GM10248 (cell line): Measurements from ENCODE around the gene LITAFD.

Experiments
- CTCF ChIA-PET: fragments of 300-600 bp; sonication (Branson Sonifier 250); formaldehyde crosslinking; extraction: SDS; loops from one replicate; lab custom pipeline; 2021; ENCODE audit warnings: antibody characterized with exemption; lab: Yijun Ruan, JAX
- POLR2A ChIA-PET: fragments of 350-650 bp; sonication (Branson Sonifier 250); formaldehyde crosslinking; extraction: SDS; loops from one replicate; lab custom pipeline; 2020; ENCODE audit warnings: antibody characterized with exemption; lab: Yijun Ruan, JAX
- DNase-seq: peaks from one replicate; pipeline ENCODE4 v3.0.0; 2012; ENCODE audit errors: extremely low spot score
- TF ChIP-seq, protein P1 (sequence below): IDR thresholded peaks from 2 replicates; pipeline ENCODE4 v1.5.1; 2012; ENCODE audit warnings: mild to moderate bottlenecking, low read depth; ENCODE audit errors: extremely low read depth, missing control alignments, control extremely low read depth

Gene LITAFD

DNA sequence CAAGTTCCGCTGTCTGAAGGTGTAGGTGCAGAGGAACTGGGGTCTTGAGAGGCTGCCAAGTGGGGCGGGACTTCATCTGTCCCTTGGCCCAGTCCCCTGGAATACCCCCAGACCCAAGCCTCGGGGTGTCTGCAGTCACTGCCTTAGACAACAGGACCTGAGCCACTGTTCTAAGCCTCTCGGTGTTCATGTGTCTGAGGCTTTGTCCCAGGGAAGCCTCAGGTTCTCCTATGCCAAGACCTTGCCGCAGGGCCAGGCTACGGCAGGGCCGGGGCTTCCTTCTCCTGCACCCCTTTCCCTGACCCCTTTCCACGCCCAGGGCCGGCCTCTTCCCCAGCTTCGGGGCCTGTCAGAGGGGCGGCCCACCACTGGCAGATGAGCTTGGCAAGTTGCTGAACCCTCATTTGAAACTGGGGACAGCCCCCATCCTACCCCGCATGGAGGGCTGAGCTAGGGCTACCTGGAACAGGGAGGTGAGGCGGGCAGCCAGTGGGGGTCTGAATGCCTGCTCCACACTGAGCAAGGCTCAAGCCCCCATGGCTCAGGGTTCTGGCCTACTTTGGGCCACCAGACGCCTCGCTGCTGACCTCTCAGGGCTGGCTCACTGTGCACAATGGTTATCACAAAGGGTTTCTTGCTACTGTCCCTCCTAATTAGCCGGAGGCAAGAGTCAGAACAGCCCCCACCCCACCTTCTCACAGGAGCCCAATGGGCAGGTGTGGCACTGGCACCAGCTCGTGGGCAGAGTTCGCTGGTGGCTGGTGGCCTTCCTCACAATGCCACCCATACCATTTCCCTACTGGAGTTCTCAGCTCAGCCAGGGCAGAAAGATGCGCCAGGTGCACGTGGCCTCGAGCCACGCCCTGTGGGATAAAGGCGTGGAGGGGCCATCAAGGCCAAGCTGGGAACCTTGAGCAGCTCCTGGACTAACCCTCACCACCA, 7.1 kb downstream of the LITAFD start:
- no peak for DNase-seq
- TF ChIP-seq, protein P1, sequence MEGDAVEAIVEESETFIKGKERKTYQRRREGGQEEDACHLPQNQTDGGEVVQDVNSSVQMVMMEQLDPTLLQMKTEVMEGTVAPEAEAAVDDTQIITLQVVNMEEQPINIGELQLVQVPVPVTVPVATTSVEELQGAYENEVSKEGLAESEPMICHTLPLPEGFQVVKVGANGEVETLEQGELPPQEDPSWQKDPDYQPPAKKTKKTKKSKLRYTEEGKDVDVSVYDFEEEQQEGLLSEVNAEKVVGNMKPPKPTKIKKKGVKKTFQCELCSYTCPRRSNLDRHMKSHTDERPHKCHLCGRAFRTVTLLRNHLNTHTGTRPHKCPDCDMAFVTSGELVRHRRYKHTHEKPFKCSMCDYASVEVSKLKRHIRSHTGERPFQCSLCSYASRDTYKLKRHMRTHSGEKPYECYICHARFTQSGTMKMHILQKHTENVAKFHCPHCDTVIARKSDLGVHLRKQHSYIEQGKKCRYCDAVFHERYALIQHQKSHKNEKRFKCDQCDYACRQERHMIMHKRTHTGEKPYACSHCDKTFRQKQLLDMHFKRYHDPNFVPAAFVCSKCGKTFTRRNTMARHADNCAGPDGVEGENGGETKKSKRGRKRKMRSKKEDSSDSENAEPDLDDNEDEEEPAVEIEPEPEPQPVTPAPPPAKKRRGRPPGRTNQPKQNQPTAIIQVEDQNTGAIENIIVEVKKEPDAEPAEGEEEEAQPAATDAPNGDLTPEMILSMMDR, result no peak
- ChIA-PET CTCF (interaction anchor here (0.6 to 14.8 kb wide), 7 partner anchors 8 to 322 kb away, joined by 3 to 165 read pairs (median 6); partner anchors contain the start of genes CARHSP1 and LITAFD), POLR2A (interaction anchor here (0.8 kb wide), 1 partner anchor 20 kb away, joined by 6 read pairs; the partner anchor contains the start of gene CARHSP1)

DNA sequence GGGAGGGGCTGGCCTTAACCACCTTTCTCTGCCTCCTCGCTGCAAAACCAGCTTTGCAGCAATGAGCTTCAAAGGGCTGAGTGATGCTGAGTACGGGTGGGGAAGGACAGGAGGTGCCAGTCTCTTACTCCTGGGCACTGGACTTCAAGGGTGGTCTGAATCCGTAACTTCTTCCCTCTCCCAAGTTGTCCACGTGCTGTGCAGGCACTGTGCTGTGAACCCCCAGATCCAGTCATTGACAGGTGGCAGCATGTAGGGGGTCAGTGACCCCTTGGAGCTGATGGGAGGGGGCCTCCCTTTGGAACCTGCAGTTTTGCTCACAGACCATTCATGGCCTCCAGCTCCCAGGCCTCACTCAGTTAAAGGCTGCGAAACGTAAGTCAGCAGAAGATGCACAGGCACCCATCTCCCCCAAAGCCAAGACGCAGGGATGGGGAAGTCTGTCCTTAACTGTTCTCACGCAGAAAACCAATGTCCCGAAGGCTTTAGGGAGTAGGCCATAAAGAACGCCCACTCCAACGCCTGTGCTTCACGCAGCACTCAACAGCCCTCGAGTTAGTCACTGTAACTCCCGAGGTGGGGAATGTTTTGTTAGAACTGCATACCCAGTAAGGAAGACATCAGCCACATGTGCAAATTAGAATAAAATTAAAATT, 7.9 kb downstream of the LITAFD start:
- POLR2A ChIA-PET, result interaction anchor here (0.8 kb wide), 1 partner anchor 21 kb away, joined by 6 read pairs; the partner anchor contains the start of gene CARHSP1
- DNase-seq, result no peak
- TF ChIP-seq, protein P1, result no peak
- CTCF ChIA-PET, result interaction anchor here (0.6 to 14.8 kb wide), 11 partner anchors 9 to 323 kb away, joined by 3 to 165 read pairs (median 6); partner anchors contain the start of genes CARHSP1 and LITAFD

DNA sequence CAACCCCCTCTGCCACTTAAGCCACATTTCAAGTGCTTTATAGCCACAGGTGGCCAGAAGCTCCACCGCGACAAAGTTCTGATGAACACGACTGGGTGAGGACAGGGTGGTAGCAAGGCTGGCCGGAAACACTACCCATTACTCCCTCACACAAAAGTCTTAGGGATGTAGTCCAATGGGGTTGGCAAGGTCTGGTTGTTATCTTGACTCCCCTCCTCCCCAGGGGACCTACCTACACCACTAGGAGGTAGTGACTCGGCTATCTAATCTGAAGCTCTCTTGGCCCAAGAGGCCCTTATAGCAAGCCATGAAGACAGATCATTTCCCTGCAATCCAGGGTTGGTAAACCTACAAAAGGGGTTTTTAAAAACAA, 8.4 kb downstream of the LITAFD start:
- no peak for DNase-seq
- CTCF ChIA-PET, result interaction anchor here (0.8 to 14.8 kb wide), 17 partner anchors 9 to 323 kb away, joined by 3 to 165 read pairs (median 4); partner anchors contain the start of genes CARHSP1 and LITAFD

DNA sequence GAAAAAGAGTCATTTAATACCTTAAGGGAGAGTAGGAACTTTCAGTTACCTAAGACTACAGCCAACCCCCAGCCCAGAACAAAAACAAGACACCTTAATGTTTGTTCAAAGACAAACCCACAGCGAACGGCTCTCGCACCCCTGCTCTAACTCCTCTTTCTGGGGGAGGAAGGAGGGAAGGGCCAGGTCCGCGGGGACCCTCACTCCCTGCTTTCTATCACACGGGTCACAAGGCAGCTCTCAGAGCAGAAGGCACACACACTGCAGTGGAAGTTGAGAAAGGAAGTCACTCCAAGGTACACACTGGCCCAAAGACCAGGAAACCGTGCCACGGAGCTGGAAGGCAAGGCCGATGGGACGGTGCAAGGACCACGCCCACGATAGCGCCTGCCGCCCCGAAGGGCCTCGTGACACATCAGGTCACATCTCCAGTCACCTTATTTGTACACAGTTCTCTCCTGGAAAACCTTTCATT, 10.0 kb downstream of the LITAFD start:
- ChIA-PET POLR2A (interaction anchor here (1.1 to 2.1 kb wide), 4 partner anchors 8 to 201 kb away, joined by 3 to 14 read pairs (median 4); partner anchors contain the start of genes CARHSP1 and HAPSTR1), CTCF (interaction anchor here (0.7 to 14.8 kb wide), 21 partner anchors 9 to 247 kb away, joined by 3 to 165 read pairs (median 4); partner anchors contain the start of genes CARHSP1 and LITAFD)
- TF ChIP-seq, protein P1, result no peak
- peak; percentile 45 for DNase-seq

More for the DNA sequence above, 8.4 kb downstream of the LITAFD start:
- TF ChIP-seq, protein P1, result no peak
- POLR2A ChIA-PET, result interaction anchor here (1.5 to 2.1 kb wide), 2 partner anchors 9 to 22 kb away, joined by 3 to 14 read pairs; partner anchors contain the start of gene CARHSP1

DNA sequence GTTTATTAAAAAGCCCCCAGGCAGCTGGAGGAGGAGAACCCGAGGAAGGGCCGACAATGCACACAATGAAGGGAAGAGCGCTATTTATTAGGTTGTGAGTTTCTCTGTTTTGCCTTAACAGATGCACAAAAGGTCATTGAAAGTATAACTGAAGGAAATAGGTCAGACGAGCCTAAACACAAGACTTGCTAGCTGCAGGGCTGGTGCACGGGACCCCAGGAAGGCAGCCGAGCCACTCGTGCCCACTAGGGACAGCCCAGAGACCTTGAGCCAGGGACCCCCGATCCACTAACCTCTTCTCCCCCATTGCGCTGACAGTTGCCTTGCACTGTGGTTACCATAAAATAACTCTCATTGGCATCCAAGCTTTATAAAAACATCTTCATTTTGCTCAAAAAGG, 11.3 kb downstream of the LITAFD start:
- TF ChIP-seq, protein P1, result no peak
- no peak for DNase-seq
- CTCF ChIA-PET, result interaction anchor here (0.9 to 5.2 kb wide), 9 partner anchors 10 to 246 kb away, joined by 3 to 30 read pairs (median 4); no protein-coding TSS in a partner anchor
- POLR2A ChIA-PET, result interaction anchor here (1.1 kb wide), 1 partner anchor 199 kb away, joined by 3 read pairs; no protein-coding TSS in a partner anchor
